Esophagus squamous epithelium (tissue), 4 donors: ENCODE data around the gene PFKFB3.

ENCODE experiments used
- POLR2A ChIP-seq, 4 donors: fragments of 450-650 bp; IDR thresholded peaks; one replicate each; pipeline ENCODE4 v1.6.1; 2017; ENCODE audit warnings: antibody characterized with exemption in 4 of 4, mild to moderate bottlenecking in 4 of 4, moderate library complexity in 3 of 4
- TF ChIP-seq, protein P1 (sequence below), 6 experiments: fragments of 450-650 bp in 4 of 6; fragments of 200-600 bp in 2 of 6; sonication (generic) in 2 of 6; IDR thresholded peaks; one replicate each; pipeline ENCODE4 v1.5.1; 2016 to 2019; ENCODE audit warnings: antibody characterized with exemption in 6 of 6, mild to moderate bottlenecking in 4 of 6, moderate library complexity in 4 of 6

DNA sequence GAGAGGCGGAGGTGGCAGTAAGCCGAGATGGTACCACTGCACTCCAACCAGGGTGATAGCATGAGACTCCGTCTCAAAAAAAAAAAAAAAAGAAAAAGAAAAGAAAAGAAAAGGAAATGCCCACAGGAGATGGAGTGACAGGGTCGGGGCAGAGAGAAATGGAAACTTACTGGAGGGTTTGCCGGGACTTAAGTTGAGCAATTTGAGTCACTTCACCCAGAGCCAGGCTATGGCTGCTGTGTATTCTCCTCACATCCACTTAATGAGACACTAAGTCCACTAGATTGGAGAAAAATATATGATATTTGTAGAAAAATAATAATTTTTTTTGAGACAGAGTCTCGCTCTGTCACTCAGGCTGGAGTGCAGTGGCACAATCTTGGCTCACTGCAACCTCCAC is 4.6 kb upstream of the PFKFB3 start:
- TF ChIP-seq, protein P1, sequence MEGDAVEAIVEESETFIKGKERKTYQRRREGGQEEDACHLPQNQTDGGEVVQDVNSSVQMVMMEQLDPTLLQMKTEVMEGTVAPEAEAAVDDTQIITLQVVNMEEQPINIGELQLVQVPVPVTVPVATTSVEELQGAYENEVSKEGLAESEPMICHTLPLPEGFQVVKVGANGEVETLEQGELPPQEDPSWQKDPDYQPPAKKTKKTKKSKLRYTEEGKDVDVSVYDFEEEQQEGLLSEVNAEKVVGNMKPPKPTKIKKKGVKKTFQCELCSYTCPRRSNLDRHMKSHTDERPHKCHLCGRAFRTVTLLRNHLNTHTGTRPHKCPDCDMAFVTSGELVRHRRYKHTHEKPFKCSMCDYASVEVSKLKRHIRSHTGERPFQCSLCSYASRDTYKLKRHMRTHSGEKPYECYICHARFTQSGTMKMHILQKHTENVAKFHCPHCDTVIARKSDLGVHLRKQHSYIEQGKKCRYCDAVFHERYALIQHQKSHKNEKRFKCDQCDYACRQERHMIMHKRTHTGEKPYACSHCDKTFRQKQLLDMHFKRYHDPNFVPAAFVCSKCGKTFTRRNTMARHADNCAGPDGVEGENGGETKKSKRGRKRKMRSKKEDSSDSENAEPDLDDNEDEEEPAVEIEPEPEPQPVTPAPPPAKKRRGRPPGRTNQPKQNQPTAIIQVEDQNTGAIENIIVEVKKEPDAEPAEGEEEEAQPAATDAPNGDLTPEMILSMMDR (IDR thresholded peaks at IDR 0.05): no peak
- no peak for TF ChIP-seq POLR2A (IDR thresholded peaks at IDR 0.05)
